SK-N-SH (cell line): ENCODE data around the gene SCAI.

Source experiments
- GATA2 ChIP-seq: sonication (generic); formaldehyde crosslinking; IDR thresholded peaks from 2 replicates; pipeline ENCODE4 v1.5.0; 2020; ENCODE audit warnings: mild to moderate bottlenecking, missing genetic modification reagents
- NRF1 ChIP-seq: IDR thresholded peaks from 2 replicates; pipeline ENCODE4 v1.6.1; 2012; ENCODE audit warnings: low read depth, mild to moderate bottlenecking, low read length
- RAD21 ChIP-seq: IDR thresholded peaks from 2 replicates; pipeline ENCODE4 v1.6.1; 2012; ENCODE audit warnings: mild to moderate bottlenecking, low read length
- TCF12 ChIP-seq: IDR thresholded peaks from 2 replicates; pipeline ENCODE4 v1.4.0; 2012
- TF ChIP-seq, protein P1 (sequence below): fragments of 200-600 bp; sonication (generic); IDR thresholded peaks from 2 replicates; pipeline ENCODE4 v1.6.1; 2017; ENCODE audit warnings: antibody characterized with exemption, mild to moderate bottlenecking, moderate library complexity
- TF ChIP-seq, protein P2 (sequence below): IDR thresholded peaks from 2 replicates; pipeline ENCODE4 v1.4.0; 2012; ENCODE audit warnings: low read depth
- TF ChIP-seq, protein P3 (sequence below): IDR thresholded peaks from 2 replicates; pipeline ENCODE4 v1.4.0; 2012; ENCODE audit warnings: low read depth, borderline replicate concordance
- TF ChIP-seq, protein P4 (sequence below): fragments of 150-350 bp; IDR thresholded peaks from 2 replicates; pipeline ENCODE4 v1.6.1; 2016; ENCODE audit warnings: mild to moderate bottlenecking, low read depth, low read length

DNA sequence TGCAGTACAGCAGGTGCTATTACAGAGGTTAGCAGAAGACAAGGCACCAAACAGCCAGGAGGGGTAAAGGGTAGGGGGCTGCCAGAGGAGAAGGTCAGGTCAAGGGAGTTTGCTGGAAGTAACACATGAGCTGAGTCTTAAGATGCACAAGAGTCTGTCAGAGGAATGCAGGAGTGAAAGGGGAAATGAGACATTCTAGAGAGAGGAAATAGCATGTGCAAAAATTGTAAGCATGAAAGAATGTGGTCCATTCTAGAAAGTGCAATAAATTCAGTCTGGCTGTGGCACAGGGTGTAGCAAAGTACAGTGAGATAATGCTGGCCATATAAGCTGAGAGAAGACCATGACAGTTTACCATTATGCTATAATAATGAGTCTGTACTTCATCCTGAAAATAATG, 209.0 kb downstream of the SCAI start:
- TF ChIP-seq, protein P1, sequence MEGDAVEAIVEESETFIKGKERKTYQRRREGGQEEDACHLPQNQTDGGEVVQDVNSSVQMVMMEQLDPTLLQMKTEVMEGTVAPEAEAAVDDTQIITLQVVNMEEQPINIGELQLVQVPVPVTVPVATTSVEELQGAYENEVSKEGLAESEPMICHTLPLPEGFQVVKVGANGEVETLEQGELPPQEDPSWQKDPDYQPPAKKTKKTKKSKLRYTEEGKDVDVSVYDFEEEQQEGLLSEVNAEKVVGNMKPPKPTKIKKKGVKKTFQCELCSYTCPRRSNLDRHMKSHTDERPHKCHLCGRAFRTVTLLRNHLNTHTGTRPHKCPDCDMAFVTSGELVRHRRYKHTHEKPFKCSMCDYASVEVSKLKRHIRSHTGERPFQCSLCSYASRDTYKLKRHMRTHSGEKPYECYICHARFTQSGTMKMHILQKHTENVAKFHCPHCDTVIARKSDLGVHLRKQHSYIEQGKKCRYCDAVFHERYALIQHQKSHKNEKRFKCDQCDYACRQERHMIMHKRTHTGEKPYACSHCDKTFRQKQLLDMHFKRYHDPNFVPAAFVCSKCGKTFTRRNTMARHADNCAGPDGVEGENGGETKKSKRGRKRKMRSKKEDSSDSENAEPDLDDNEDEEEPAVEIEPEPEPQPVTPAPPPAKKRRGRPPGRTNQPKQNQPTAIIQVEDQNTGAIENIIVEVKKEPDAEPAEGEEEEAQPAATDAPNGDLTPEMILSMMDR, result no peak
- TF ChIP-seq, protein P2, sequence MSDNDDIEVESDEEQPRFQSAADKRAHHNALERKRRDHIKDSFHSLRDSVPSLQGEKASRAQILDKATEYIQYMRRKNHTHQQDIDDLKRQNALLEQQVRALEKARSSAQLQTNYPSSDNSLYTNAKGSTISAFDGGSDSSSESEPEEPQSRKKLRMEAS, result no peak
- TF ChIP-seq GATA2 (CRISPR knock-in tag) (no peak), RAD21 (no peak), NRF1 (no peak), TCF12 (no peak)
- TF ChIP-seq, protein P3, sequence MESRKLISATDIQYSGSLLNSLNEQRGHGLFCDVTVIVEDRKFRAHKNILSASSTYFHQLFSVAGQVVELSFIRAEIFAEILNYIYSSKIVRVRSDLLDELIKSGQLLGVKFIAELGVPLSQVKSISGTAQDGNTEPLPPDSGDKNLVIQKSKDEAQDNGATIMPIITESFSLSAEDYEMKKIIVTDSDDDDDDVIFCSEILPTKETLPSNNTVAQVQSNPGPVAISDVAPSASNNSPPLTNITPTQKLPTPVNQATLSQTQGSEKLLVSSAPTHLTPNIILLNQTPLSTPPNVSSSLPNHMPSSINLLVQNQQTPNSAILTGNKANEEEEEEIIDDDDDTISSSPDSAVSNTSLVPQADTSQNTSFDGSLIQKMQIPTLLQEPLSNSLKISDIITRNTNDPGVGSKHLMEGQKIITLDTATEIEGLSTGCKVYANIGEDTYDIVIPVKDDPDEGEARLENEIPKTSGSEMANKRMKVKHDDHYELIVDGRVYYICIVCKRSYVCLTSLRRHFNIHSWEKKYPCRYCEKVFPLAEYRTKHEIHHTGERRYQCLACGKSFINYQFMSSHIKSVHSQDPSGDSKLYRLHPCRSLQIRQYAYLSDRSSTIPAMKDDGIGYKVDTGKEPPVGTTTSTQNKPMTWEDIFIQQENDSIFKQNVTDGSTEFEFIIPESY, result no peak
- TF ChIP-seq, protein P4, sequence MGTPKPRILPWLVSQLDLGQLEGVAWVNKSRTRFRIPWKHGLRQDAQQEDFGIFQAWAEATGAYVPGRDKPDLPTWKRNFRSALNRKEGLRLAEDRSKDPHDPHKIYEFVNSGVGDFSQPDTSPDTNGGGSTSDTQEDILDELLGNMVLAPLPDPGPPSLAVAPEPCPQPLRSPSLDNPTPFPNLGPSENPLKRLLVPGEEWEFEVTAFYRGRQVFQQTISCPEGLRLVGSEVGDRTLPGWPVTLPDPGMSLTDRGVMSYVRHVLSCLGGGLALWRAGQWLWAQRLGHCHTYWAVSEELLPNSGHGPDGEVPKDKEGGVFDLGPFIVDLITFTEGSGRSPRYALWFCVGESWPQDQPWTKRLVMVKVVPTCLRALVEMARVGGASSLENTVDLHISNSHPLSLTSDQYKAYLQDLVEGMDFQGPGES, result no peak
